GM10266 (cell line): ENCODE measurements around the gene VANGL2.

Experiments
- DNase-seq: peaks from one replicate; pipeline ENCODE4 v3.0.0; 2012; ENCODE audit errors: extremely low spot score
- TF ChIP-seq, protein P1 (sequence below): IDR thresholded peaks from 2 replicates; pipeline ENCODE4 v1.5.1; 2012; ENCODE audit warnings: mild to moderate bottlenecking, low read depth; ENCODE audit not compliant: control insufficient read depth, insufficient read depth; ENCODE audit errors: missing control alignments

Gene VANGL2

DNA sequence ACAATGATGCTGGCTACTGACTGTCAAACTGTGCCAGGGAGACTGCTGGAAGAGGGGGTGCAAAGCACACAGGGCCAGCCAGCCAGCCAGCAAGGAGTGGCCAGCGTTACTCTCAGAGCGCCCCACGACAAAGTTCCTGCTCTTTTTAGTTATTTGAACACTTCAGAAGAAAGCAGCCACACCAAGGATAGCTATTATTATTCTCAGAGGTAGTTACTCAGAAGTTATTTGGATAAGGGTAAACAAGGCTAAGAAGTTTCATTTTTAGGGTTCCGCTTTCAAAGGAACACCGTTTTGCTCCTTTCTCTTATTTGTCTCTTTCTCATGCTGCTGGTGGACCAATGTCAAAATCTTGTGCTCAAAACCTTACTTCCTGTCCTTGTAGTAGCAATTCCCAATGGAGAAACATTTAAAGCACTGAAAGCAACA, 59.9 kb downstream of the VANGL2 start:
- TF ChIP-seq, protein P1, sequence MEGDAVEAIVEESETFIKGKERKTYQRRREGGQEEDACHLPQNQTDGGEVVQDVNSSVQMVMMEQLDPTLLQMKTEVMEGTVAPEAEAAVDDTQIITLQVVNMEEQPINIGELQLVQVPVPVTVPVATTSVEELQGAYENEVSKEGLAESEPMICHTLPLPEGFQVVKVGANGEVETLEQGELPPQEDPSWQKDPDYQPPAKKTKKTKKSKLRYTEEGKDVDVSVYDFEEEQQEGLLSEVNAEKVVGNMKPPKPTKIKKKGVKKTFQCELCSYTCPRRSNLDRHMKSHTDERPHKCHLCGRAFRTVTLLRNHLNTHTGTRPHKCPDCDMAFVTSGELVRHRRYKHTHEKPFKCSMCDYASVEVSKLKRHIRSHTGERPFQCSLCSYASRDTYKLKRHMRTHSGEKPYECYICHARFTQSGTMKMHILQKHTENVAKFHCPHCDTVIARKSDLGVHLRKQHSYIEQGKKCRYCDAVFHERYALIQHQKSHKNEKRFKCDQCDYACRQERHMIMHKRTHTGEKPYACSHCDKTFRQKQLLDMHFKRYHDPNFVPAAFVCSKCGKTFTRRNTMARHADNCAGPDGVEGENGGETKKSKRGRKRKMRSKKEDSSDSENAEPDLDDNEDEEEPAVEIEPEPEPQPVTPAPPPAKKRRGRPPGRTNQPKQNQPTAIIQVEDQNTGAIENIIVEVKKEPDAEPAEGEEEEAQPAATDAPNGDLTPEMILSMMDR, result no peak
- DNase-seq, result no peak

DNA sequence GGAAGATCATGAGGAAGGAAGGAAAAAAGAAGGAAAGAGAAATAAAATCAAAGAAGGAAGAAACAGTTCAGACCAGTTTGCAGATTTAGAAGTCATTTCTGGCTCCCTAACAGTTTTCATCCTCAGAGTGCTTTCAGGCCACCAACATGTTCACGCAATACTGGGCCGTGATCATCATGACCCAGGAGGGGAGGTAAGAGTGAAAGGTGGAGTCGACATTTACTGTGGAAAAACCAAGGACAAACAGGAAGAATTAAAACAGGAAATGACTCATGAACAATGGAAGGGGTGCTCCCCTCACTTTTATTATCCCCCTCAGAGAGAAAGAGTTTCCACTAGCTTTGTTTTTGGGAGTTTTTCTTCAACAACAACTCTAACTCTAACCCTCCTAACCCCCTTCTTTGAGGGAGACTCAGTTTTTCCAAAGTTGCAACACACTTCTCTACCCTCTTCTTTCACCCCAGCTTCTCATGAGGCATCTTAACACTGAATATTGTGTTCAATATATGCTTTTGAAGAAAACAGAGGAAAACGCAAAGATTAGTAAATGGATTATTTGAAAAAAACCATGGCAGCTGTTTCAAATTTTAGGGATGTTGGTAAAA, 60.4 kb downstream of the VANGL2 start:
- no peak for DNase-seq
- TF ChIP-seq, protein P1, result no peak

DNA sequence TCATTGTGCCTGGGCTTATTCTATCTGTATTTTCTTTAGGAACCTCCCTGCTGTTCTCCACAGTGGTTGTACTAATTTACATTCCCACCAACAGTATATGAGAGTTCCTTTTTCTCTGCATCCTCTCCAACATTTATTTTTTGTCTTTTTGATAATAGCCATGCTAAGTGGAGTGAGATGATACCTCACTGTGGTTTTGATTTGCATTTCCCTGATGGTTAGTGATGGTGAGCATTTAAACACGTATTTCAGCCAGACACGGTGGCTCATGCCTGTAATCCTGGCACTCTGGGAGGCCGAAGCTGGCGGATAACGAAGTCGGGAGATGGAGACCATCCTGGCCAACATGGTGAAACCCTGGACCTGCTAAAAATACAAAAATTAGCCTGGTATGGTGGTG, 64.8 kb downstream of the VANGL2 start:
- no peak for DNase-seq
- TF ChIP-seq, protein P1, result no peak

DNA sequence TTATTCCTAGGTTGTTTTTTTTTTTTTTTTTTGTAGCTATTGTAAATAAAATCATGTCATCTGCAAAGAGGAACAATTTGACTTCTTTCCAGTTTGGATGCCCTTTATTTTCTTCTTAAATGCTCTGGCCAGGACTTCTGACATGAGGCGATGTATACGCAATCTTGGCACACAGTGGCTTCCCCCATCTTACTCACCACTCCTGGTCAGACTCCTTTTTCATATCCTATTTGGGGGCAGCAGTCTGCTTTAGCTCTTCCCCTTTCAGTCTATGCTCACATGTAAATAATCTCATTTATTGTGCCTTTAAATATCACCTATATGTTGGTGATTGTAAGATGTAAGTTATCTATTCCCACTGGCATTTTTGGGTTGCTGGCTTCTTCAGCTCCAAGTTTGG, 66.6 kb downstream of the VANGL2 start:
- DNase-seq, result no peak
- TF ChIP-seq, protein P1, result no peak

DNA sequence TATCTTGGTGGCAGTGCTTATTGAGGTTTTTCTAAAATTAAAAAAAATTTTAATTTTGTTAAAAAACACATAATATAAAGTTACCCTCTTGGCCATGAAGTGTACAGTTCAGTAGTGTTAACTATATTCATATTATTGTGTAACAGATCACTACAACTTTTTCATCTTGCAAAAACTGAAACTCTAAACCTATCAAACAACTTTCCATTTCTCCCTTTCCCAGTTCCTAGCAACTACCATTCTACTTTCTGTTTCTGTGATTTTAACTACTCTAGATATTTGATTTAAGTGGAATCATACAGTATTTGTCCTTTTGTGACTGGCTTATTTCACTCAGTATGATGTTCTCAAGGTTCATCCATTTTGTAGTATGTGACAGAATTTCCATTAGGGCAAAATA, 67.2 kb downstream of the VANGL2 start:
- DNase-seq, result no peak
- TF ChIP-seq, protein P1, result no peak

DNA sequence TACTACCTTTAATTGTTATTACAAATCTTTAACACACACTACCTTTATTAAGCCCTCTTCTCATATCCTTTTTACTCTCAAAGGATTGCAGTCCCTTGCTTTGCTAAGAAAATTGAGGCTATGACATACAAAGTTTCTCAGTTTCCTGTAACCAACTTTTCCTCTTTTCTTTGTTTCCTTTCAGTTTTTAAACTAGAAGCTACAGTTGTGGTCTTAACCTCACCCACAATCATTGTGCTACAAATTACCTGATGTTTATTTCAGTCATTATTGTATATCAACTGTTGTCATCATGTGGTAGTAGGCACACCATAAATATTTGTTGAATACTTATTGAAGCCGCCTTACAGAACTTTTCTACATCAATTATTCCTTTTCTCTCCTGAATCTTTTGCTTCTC, 70.9 kb downstream of the VANGL2 start:
- no peak for DNase-seq
- TF ChIP-seq, protein P1, result no peak

DNA sequence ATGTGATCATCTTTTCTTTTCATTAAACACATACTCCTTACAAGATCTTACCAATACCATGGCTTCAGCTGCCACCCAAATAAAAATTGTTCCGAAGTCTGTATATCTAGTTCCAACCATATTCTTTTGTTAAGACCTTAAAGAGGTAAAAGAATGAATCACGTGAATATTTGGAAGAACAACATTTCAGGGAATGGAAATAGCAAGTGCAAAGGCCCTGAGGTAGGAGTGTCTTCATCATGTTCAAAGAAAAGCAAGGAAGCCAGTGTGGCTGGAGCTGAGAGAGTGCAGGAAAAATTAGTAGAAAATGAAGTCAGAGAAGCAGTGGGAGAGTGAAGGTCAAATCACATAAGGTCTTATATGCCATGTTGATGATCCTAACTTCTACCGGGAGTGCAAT, 71.7 kb downstream of the VANGL2 start:
- no peak for DNase-seq
- TF ChIP-seq, protein P1, result no peak
